HG03139 (cell line): ENCODE results near the gene SIPA1L2.
"Not testable (repeated sequence)": the region's sequence is repeated elsewhere in the genome, so short reads cannot be mapped to it uniquely, and the experiment has no call there.

ENCODE experiments used
- ATAC-seq: cut with Tn5 transposase; IDR thresholded peaks from one replicate; pipeline ENCODE4 v1.9.1; 2021; ENCODE audit not compliant: unreplicated experiment

Gene SIPA1L2

GRCh38 chr1:232615306-232615800 lies 14.6 kb downstream of the SIPA1L2 start:
- ATAC-seq, result no peak

GRCh38 chr1:232614811-232615210 lies 15.1 kb downstream of the SIPA1L2 start:
- no peak for ATAC-seq

GRCh38 chr1:232613752-232614381 lies 16.1 kb downstream of the SIPA1L2 start:
- ATAC-seq, result no peak

- not testable (repeated sequence) for ATAC-seq
These were observed 17.1 kb downstream of the SIPA1L2 start for GRCh38 chr1:232612836-232613235.

- no peak for ATAC-seq
These were observed 18.1 kb downstream of the SIPA1L2 start for GRCh38 chr1:232611834-232612233.

- ATAC-seq, result not testable (repeated sequence)
These were observed 18.8 kb downstream of the SIPA1L2 start for GRCh38 chr1:232610902-232611745.

GRCh38 chr1:232610192-232610901 lies 19.6 kb downstream of the SIPA1L2 start:
- ATAC-seq, result no peak

GRCh38 chr1:232608427-232608826 lies 21.5 kb downstream of the SIPA1L2 start:
- ATAC-seq, result no peak

GRCh38 chr1:232602622-232603021 lies 27.3 kb downstream of the SIPA1L2 start:
- ATAC-seq, result no peak

- no peak for ATAC-seq
These were observed 29.3 kb downstream of the SIPA1L2 start for GRCh38 chr1:232600424-232601258.

GRCh38 chr1:232599178-232600041 lies 30.5 kb downstream of the SIPA1L2 start:
- peak; percentile 50 for ATAC-seq

GRCh38 chr1:232598837-232599177 lies 31.1 kb downstream of the SIPA1L2 start:
- no peak for ATAC-seq

GRCh38 chr1:232598133-232598532 lies 31.8 kb downstream of the SIPA1L2 start:
- ATAC-seq, result no peak

- peak; percentile 44 for ATAC-seq
These were observed 32.2 kb downstream of the SIPA1L2 start for GRCh38 chr1:232597721-232598120.

GRCh38 chr1:232596666-232597303 lies 33.1 kb downstream of the SIPA1L2 start:
- ATAC-seq, result peak; percentile 36

- no peak for ATAC-seq
These were observed 34.9 kb downstream of the SIPA1L2 start for GRCh38 chr1:232594768-232595698.

GRCh38 chr1:232593717-232594502 lies 36.0 kb downstream of the SIPA1L2 start:
- ATAC-seq, result no peak
